ENCODE data around the gene DNASE1L1.

- TF ChIP-seq, protein P1, sequence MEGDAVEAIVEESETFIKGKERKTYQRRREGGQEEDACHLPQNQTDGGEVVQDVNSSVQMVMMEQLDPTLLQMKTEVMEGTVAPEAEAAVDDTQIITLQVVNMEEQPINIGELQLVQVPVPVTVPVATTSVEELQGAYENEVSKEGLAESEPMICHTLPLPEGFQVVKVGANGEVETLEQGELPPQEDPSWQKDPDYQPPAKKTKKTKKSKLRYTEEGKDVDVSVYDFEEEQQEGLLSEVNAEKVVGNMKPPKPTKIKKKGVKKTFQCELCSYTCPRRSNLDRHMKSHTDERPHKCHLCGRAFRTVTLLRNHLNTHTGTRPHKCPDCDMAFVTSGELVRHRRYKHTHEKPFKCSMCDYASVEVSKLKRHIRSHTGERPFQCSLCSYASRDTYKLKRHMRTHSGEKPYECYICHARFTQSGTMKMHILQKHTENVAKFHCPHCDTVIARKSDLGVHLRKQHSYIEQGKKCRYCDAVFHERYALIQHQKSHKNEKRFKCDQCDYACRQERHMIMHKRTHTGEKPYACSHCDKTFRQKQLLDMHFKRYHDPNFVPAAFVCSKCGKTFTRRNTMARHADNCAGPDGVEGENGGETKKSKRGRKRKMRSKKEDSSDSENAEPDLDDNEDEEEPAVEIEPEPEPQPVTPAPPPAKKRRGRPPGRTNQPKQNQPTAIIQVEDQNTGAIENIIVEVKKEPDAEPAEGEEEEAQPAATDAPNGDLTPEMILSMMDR (conservative IDR thresholded peaks at IDR 0.05 in 1 of 2, IDR thresholded peaks at IDR 0.05 in 1 of 2; ENCODE audit: low read depth in 1 of 2, low read length in 2 of 2): no peak
- no peak for TF ChIP-seq EZH2 (IDR thresholded peaks at IDR 0.05; ENCODE audit: low read length, missing control alignments)
Observed at GRCh38 chrX:154354013-154354412, 55.0 kb downstream of the DNASE1L1 start.

Measured in fibroblast of lung (primary cell).